Liver (tissue), 9 donors: Measurements from ENCODE around the gene FAM216B. TPM values are rescaled to one million over a fixed set of nuclear protein-coding genes. Genes with fewer than 3 reads are reported as not detected.

Source experiments
- DNase-seq: peaks from one replicate; pipeline ENCODE4 v3.0.0-alpha.2; 2017; ENCODE audit warnings: low spot score
- H3K27ac ChIP-seq, 2 donors: one replicate each; pipeline ENCODE4 v1.7.0; 2013; ENCODE audit warnings: inconsistent platforms in 2 of 2, low read length in 2 of 2, control low read depth in 1 of 2, low read depth in 1 of 2, mild to moderate bottlenecking in 1 of 2
- H3K27me3 ChIP-seq, 4 donors: one replicate each; pipeline versions ENCODE4 v1.6.1 to v1.7.0; 2013; ENCODE audit warnings: low read length in 3 of 4, inconsistent platforms in 1 of 4, mild to moderate bottlenecking in 1 of 4, moderate library complexity in 1 of 4; ENCODE audit not compliant: control insufficient read depth in 4 of 4, insufficient read depth in 4 of 4
- H3K36me3 ChIP-seq, 4 donors: one replicate each; pipeline versions ENCODE4 v1.6.1 to v1.7.0; 2013; ENCODE audit warnings: low read length in 3 of 4, mild to moderate bottlenecking in 3 of 4, low read depth in 1 of 4, moderate library complexity in 1 of 4; ENCODE audit not compliant: control insufficient read depth in 4 of 4, insufficient read depth in 3 of 4
- H3K4me1 ChIP-seq, 4 donors: one replicate each; pipeline versions ENCODE4 v1.6.1 to v1.7.0; 2013; ENCODE audit warnings: low read length in 3 of 4, mild to moderate bottlenecking in 3 of 4, moderate library complexity in 1 of 4; ENCODE audit not compliant: control insufficient read depth in 4 of 4, insufficient read depth in 4 of 4
- H3K4me3 ChIP-seq, 3 donors: one replicate each; pipeline versions ENCODE4 v1.6.1 to v1.7.0; 2013; ENCODE audit warnings: low read length in 3 of 3, control low read depth in 1 of 3, low read depth in 1 of 3, mild to moderate bottlenecking in 1 of 3
- H3K9ac ChIP-seq, 2 donors: one replicate each; pipeline ENCODE4 v1.7.0; 2013; ENCODE audit warnings: low read length in 2 of 2, mild to moderate bottlenecking in 2 of 2, moderate library complexity in 2 of 2, control low read depth in 1 of 2, low read depth in 1 of 2
- H3K9me3 ChIP-seq, 4 donors: one replicate each; pipeline versions ENCODE4 v1.6.1 to v1.7.0; 2013; ENCODE audit warnings: low read length in 3 of 4; ENCODE audit not compliant: control insufficient read depth in 4 of 4
- ATF3 ChIP-seq: IDR thresholded peaks from 2 replicates; pipeline ENCODE4 v1.6.1; 2016; ENCODE audit warnings: antibody characterized with exemption
- CTCF ChIP-seq: fragments of 150-350 bp; IDR thresholded peaks from 2 replicates; pipeline ENCODE4 v1.5.1; 2017; ENCODE audit warnings: improper control_type of control experiment, low read depth, low read length; ENCODE audit not compliant: missing input control
- EGR1 ChIP-seq, 2 donors: IDR thresholded peaks; 2 replicates each; pipeline ENCODE4 v1.6.1; 2016 to 2018; ENCODE audit warnings: antibody characterized with exemption in 2 of 2, low read depth in 2 of 2
- FOXA1 ChIP-seq: IDR thresholded peaks from 2 replicates; pipeline ENCODE4 v1.6.1; 2016; ENCODE audit warnings: antibody characterized with exemption
- FOXA2 ChIP-seq: IDR thresholded peaks from 2 replicates; pipeline ENCODE4 v1.6.1; 2016; ENCODE audit warnings: antibody characterized with exemption
- GABPA ChIP-seq, 2 donors: IDR thresholded peaks in 1 of 2; conservative IDR thresholded peaks in 1 of 2; 2 replicates each; pipeline ENCODE4 v1.6.1; 2016; ENCODE audit warnings: antibody characterized with exemption in 2 of 2, mild to moderate bottlenecking in 1 of 2, moderate library complexity in 1 of 2
- HNF4A ChIP-seq, 2 donors: conservative IDR thresholded peaks; 2 replicates each; pipeline ENCODE4 v1.6.1; 2016; ENCODE audit warnings: antibody characterized with exemption in 2 of 2, mild to moderate bottlenecking in 2 of 2
- HNF4G ChIP-seq: IDR thresholded peaks from 2 replicates; pipeline ENCODE4 v1.6.1; 2016; ENCODE audit warnings: antibody characterized with exemption
- JUND ChIP-seq, 2 donors: IDR thresholded peaks; 2 replicates each; pipeline ENCODE4 v1.6.1; 2016; ENCODE audit warnings: antibody characterized with exemption in 2 of 2
- NR2F2 ChIP-seq: IDR thresholded peaks from 2 replicates; pipeline ENCODE4 v1.6.1; 2016; ENCODE audit warnings: antibody characterized with exemption
- RAD21 ChIP-seq, 2 donors: IDR thresholded peaks; 2 replicates each; pipeline ENCODE4 v1.6.1; 2016; ENCODE audit warnings: antibody characterized with exemption in 2 of 2, mild to moderate bottlenecking in 2 of 2
- RXRA ChIP-seq, 2 donors: IDR thresholded peaks; 2 replicates each; pipeline ENCODE4 v1.6.1; 2017 to 2018; ENCODE audit warnings: antibody characterized with exemption in 2 of 2, mild to moderate bottlenecking in 1 of 2
- SP1 ChIP-seq: IDR thresholded peaks from 2 replicates; pipeline ENCODE4 v1.6.1; 2018; ENCODE audit warnings: antibody characterized with exemption, mild to moderate bottlenecking
- TAF1 ChIP-seq: conservative IDR thresholded peaks from 2 replicates; pipeline ENCODE4 v1.6.1; 2016; ENCODE audit warnings: antibody characterized with exemption, mild to moderate bottlenecking
- YY1 ChIP-seq: IDR thresholded peaks from 2 replicates; pipeline ENCODE4 v1.6.1; 2016; ENCODE audit warnings: antibody characterized with exemption, mild to moderate bottlenecking
- ZBTB33 ChIP-seq: IDR thresholded peaks from 2 replicates; pipeline ENCODE4 v1.6.1; 2016; ENCODE audit warnings: antibody characterized with exemption
- WGBS: extraction: QIAGEN DNeasy Blood & Tissue Kit; methylation state at CpG from one replicate; pipeline ENCODE4 v1.1.7; 2013; 5-methylcytosine and 5-hydroxymethylcytosine counted together
- polyA plus RNA-seq, 2 donors: library from polyadenylated mRNA; stranded (reverse) in 1 of 2; unstranded in 1 of 2; fragments of 200-250 nt in 1 of 2; fragments of >200 nt in 1 of 2; fragmentation: Nextera tagmentation in 1 of 2; extraction: Ambion mirVana in 1 of 2; gene quantifications; one replicate each; pipeline versions ENCODE4 v1.2.1 to v1.2.3, GENCODE V29; 2013 to 2015
- total RNA-seq, 2 donors: library from RNA; depleted of rRNA; stranded (reverse); fragments of >200 nt; gene quantifications; one replicate each; pipeline ENCODE4 v1.2.3, GENCODE V29; 2014
- TF ChIP-seq, protein P1 (sequence below): IDR thresholded peaks from 2 replicates; pipeline ENCODE4 v1.6.1; 2016; ENCODE audit warnings: antibody characterized with exemption, mild to moderate bottlenecking
- TF ChIP-seq, protein P2 (sequence below): IDR thresholded peaks from 2 replicates; pipeline ENCODE4 v1.6.1; 2016; ENCODE audit warnings: antibody characterized with exemption
- donor health status: healthy.
- donor health status: healthy.
- donor health status: healthy.
- donor health status: healthy.
- donor health status: healthy.

FAM216B gene
- total and polyA plus RNA-seq, 4 donors, result not detected

- Histone ChIP-seq H3K4me1 (no peaks in the 10 kb centered on the region), H3K9ac (no peak overlapping the region), H3K9me3 (no peaks in the 10 kb centered on the region), H3K27ac (no peak overlapping the region), H3K27me3 (peaks cover 0 to 2% (median 0%) of the 10 kb centered on the region in 4 donors), H3K4me3 (no peak overlapping the region), H3K36me3 (no peaks in the 10 kb centered on the region)
- no peak for DNase-seq
- TF ChIP-seq FOXA1, result no peak
- no peak for TF ChIP-seq EGR1 (IDR thresholded peaks at IDR 0.05; ENCODE audit: low read depth in 2 of 2)
- no peak for TF ChIP-seq GABPA (IDR thresholded peaks at IDR 0.05 in 1 of 2, conservative IDR thresholded peaks at IDR 0.05 in 1 of 2)
- no peak for TF ChIP-seq ATF3
- no peak for TF ChIP-seq ZBTB33
- TF ChIP-seq, protein P1, sequence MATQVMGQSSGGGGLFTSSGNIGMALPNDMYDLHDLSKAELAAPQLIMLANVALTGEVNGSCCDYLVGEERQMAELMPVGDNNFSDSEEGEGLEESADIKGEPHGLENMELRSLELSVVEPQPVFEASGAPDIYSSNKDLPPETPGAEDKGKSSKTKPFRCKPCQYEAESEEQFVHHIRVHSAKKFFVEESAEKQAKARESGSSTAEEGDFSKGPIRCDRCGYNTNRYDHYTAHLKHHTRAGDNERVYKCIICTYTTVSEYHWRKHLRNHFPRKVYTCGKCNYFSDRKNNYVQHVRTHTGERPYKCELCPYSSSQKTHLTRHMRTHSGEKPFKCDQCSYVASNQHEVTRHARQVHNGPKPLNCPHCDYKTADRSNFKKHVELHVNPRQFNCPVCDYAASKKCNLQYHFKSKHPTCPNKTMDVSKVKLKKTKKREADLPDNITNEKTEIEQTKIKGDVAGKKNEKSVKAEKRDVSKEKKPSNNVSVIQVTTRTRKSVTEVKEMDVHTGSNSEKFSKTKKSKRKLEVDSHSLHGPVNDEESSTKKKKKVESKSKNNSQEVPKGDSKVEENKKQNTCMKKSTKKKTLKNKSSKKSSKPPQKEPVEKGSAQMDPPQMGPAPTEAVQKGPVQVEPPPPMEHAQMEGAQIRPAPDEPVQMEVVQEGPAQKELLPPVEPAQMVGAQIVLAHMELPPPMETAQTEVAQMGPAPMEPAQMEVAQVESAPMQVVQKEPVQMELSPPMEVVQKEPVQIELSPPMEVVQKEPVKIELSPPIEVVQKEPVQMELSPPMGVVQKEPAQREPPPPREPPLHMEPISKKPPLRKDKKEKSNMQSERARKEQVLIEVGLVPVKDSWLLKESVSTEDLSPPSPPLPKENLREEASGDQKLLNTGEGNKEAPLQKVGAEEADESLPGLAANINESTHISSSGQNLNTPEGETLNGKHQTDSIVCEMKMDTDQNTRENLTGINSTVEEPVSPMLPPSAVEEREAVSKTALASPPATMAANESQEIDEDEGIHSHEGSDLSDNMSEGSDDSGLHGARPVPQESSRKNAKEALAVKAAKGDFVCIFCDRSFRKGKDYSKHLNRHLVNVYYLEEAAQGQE, result no peak
- TF ChIP-seq NR2F2, result no peak
- TF ChIP-seq FOXA2, result no peak
- TF ChIP-seq TAF1, result no peak
- no peak for TF ChIP-seq RAD21 (IDR thresholded peaks at IDR 0.05)
- TF ChIP-seq HNF4G, result no peak
- TF ChIP-seq SP1, result no peak
- no peak for TF ChIP-seq JUND (IDR thresholded peaks at IDR 0.05)
- TF ChIP-seq, protein P2, sequence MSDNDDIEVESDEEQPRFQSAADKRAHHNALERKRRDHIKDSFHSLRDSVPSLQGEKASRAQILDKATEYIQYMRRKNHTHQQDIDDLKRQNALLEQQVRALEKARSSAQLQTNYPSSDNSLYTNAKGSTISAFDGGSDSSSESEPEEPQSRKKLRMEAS, result no peak
- no peak for TF ChIP-seq CTCF
- TF ChIP-seq RXRA (IDR thresholded peaks at IDR 0.05), result no peak
- TF ChIP-seq HNF4A (conservative IDR thresholded peaks at IDR 0.05), result no peak
- TF ChIP-seq YY1, result no peak
- WGBS, result 66% methylated on average over 2 of the region's 2 CpGs
These were observed 39.5 kb upstream of the FAM216B start for GRCh38 chr13:42741914-42742313.
